Amniotic stem cell (primary cell): ENCODE results near the gene PYROXD2.

Experiments used
- DNase-seq: peaks from one replicate; lab custom pipeline; 2025; lab: John Stamatoyannopoulos, UW

The PYROXD2 gene

GRCh38 chr10:98414932-98415730, at the start of gene PYROXD2:
Gene PYROXD2, minus strand, starts transcription at chr10:98415182. Its CDS starts 47 bp downstream, at chr10:98415135.
- DNase-seq, result peak; percentile 64

GRCh38 chr10:98463976-98464754, 49.2 kb upstream of the PYROXD2 start:
- no peak for DNase-seq

DNA sequence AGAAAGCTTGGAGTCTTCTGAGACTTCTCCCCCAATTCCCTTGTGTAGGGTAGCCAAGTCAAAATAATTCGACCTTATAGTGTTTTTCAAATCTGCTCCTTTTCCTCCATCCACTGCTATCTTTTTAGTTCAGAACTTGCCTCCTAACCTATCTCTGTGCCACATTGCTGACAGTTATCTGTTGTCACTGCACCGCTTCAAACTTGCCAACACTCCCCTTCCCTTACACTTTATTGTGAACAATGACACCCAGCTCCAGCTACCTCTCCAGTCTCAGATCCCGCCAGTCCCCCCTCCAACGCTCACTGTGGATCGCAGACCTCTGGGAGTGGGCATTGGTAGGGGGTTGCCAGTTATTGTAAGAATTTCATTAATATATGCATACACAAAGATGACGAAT, 48.0 kb upstream of the PYROXD2 start:
- no peak for DNase-seq

- DNase-seq, result no peak
These were observed 46.5 kb upstream of the PYROXD2 start for GRCh38 chr10:98461500-98461842.

- peak; percentile 78 for DNase-seq
These were observed 46.0 kb upstream of the PYROXD2 start for GRCh38 chr10:98460837-98461499.

DNA sequence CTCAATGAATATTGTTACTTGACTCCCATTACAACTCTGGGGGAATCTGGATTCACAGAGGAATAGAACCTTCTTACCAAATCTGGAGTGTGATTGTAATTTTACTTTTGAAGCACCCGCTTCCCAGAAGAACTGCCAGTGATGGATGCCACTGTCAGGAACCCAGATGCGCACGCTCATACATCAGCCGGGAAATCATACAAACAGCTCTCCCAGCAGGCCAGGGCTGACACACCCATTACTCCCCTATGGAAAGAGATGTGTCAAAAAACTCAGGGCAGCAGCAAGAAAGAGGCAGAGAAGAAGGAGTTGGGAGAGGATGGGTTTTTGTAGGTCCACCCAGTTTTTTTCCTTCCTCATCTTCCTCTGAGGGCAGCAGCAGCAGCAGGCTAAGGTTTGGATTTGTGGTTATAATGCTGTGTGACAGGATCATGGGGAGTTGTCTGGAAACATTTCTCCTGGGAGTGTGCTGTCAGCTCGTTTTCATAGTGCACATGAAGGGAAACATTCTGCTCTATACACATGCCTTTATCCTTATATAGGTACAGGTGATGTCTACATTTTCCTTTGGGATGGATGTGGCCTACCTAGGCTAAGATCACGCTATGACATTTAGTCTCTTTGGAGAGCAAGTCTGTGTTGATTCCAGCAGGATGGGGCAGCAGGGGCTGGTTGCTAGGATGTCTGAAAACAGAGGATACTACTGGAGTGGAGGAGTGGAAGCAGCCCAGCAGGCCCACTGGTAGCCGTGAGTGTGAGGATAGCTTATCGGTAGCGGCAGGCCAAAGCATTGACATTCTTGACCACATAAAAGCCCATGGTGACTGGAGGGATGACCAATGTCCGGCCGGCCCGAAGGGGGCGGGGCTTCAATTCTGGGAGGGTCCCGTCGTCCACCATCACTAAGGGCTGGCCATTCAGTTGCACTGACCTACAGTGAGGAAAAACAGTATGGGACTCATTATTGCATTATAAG, 44.1 kb upstream of the PYROXD2 start:
- no peak for DNase-seq

DNA sequence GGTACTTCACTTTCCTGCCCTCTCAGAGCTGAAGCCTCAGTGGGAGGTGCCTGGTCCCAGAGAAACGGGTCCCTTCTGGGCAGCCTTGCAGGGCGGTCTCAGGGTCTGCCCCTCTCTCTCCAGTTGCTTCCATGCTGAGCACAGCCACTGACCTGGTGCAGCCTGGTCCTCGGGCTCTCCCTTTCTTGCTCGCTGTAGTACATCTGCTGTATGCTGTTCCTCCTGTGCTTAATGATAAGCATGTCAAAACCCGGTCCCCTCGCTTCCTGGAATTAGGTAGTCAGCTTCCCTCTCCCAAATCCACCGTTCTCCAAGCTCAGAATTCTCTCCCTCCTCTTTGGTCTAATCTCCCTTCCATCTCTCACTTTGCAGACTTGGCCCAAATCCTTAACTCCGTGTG, 42.7 kb upstream of the PYROXD2 start:
- no peak for DNase-seq

DNA sequence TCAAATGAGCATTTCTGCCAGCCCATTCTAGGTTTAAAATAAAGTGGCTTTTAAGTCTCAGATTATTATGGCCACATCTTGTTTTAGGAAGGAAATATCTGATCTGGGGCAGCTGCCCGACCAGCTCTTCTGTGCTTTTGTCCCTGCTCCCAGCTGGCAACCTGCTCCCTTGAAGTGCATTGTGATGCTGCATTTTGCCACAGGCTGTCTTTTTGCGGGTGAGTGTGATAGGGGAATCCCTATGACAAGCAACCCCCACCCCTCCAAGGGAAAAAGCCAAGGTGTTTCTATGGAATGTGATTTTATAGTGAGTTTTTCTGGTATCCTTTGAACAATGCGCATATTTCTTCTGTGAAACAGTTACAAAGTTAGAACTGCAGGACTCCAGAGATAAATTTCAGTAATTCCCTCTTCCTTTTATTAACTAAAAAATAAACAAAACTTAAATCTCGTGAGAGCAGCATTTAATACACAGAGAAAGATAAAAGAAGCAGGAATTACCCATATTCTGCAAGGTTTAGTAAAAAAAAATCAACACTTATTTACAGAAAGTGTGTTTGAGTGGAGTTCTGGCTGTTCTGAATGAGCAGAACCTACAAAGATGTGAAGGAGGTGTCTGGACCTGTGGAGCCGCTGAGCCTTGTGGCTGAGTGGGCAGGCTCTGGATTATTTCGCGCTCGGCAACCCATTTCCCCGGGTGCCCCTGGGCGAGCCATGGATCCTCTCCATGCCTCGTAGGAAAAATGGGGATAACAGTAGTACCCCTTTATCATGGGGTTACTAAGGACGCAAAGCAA, 41.9 kb upstream of the PYROXD2 start:
- no peak for DNase-seq

DNA sequence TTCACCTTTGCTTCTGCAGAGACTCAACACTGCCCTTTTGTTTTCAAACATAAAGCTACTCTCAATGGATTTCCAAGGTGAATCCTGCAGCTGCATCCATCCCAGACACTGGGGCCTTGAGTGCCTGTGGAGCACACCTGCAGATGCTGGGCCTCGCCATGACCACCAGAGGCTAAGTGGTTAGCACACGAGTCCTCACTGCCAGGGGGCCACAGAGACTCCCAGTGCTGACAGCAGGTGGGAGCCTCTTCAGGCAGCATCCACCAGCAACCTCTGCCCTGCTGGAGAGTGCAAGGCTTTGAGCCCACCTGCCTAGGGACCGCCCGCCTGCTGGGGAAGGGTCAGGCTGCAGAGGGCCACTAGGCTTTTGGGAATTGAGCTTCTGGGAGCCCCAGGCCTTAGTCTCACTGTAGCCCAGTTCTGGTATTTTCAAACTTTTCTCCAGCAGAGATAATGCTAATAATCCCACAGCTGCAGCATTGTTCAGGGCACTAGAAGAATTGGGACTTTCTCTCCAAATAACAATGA, 41.1 kb upstream of the PYROXD2 start:
- DNase-seq, result no peak

DNA sequence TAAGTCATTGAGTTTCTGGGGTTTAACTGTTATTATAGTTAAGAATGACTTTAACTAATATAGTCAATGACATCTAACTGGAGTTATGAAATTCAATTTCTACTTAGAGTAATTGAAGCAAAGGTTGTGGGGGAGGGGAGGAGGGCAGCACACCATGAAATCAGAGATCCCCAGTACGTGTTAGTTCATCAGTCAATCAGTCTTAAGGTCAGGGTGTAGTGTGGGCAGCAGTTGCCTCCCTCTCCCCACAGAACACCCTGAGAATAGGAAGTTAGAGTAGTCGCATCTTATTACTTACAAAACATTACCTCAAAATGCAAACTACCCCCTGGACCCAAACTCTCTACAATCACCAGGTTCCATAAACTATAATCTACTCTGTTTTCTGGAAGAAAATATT, 38.7 kb upstream of the PYROXD2 start:
- no peak for DNase-seq

GRCh38 chr10:98450618-98451017, 35.6 kb upstream of the PYROXD2 start:
- DNase-seq, result no peak

DNA sequence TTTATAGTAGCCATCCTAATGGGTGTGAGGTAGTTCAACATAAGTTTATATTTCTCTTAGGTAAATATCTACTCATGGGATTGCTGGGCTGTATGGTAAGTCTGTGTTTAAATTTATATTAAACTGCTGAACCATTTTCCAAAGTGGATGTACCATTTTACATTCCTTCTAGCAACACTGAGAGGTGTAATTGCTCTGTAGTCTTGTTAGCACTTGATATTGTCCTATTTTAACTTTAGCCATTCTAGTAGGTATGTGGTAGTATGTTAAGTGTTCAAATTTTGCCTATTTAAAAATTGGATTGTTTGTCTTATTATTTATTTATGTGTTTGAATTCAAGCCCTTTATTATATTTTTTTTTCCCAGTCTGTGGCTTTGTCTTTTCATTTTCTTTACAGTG, 34.3 kb upstream of the PYROXD2 start:
- no peak for DNase-seq

- DNase-seq, result no peak
These were observed 31.8 kb upstream of the PYROXD2 start, which contains the start of gene HPS1 for GRCh38 chr10:98446661-98447221. Gene HPS1, minus strand, starts transcription at chr10:98446935. Its CDS starts 3,695 bp downstream, at chr10:98443240.

- no peak for DNase-seq
These were observed 31.2 kb upstream of the PYROXD2 start for GRCh38 chr10:98446151-98446660.

- DNase-seq, result no peak
These were observed 30.3 kb upstream of the PYROXD2 start for GRCh38 chr10:98445200-98445812.

DNA sequence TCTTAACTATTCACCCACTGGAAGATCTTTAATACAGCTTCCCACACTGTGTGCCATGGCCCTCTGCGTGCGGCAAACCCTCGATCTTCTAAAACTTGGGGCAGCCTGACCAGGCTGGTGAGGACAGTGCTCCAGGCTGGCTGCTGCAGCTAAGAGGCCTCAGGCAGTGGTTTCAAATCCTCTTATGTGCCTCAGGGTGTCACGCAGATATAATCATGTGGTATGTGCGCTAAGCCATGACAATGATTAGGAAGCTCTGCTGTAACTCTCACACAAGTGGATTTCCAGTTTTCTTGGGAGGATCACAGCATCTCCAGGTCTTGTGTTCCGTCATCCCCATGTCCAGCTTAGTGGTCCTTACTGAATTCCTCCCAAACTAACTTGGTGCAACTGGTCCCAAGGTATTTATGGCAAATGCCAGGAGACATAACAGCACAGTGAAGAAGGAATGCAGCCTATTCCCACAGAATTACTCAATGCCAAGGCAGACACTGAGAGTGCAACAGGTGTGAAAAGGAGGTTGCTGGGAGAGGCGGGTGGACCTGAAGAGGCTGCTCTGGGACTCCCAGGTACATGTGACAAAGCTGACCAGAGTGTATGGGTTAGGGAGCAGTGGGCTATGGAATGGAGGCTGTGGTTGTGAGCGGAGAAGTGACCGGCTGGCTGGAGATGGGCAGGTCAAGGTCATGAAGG, 29.5 kb upstream of the PYROXD2 start:
- DNase-seq, result no peak

DNA sequence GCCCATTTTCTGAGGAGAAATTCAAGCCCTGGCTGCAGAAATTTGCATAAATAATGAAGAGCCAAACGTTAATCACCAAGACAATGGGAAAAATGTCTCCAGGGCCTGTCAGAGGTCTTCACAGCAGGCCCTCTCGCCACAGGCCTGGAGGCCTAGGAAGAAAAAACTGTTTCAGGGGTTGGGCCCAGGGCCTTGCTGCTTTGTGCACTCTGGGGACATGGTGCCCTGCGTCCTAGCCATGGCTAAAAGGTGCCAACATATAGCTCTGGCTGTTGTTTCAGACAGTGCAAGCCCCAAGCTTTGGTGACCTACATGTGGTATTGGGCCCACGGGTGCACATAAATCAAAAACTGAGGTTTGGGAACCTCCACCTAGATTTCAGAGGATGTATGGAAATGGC, 23.7 kb upstream of the PYROXD2 start:
- no peak for DNase-seq

DNA sequence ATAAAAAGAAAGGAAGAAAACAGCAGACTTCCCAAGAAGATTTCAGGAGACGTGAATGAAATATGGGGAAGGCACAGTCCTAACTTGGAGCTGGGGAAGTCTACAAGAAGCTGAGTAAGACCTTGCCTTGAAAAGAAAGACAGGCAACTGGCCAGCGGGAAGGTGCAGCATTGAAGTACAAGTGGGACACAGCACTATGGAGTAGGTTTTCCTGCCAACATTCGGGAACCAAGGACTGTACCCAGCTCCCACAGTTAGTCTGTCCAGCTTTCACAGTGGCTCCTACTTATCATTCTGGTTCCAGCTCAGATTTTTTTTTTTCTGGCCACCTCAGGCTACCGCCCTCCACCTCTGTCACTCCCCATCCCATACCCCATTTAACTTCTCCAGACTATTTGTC, 21.7 kb upstream of the PYROXD2 start:
- no peak for DNase-seq

DNA sequence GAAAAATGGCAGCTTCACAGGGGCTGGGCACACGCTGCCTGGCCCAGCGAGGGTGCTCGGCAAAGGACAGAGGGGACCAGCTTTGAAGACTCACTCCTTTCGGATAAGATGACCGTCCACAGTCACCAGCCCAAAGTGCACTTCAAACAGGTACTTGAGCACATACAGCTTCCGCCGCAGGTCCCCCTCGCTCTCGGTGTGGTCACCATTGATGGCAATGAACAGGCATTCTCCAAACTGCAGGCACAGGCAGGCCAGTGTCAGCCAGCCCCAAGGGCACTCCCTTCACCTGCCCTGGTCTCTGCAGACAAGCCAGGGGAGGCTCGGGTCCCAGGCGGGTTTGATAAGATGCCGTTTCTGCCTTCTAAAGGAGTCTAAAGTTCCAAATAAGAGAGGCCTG, 20.2 kb upstream of the PYROXD2 start:
- DNase-seq, result no peak
